KMS-11 (cell line): Measurements from ENCODE around the gene TEX2.
"Not testable (repeated sequence)": the region's sequence is repeated elsewhere in the genome, so short reads cannot be mapped to it uniquely, and the experiment has no call there.

Source experiments
- H2AFZ ChIP-seq: fragments of 200-600 bp; sonication (generic); 2 replicates; pipeline ENCODE4 v1.6.1; 2016; ENCODE audit warnings: antibody characterized with exemption, mixed run types, low read depth
- H3K27ac ChIP-seq: fragments of 200-600 bp; sonication (generic); 2 replicates; pipeline ENCODE4 v1.6.1; 2016; ENCODE audit warnings: mild to moderate bottlenecking, mixed run types
- H3K27me3 ChIP-seq: fragments of 200-600 bp; sonication (generic); 2 replicates; pipeline ENCODE4 v1.6.1; 2017; ENCODE audit warnings: mild to moderate bottlenecking, low read depth, mixed run types, moderate library complexity; ENCODE audit not compliant: insufficient read depth
- H3K36me3 ChIP-seq: fragments of 200-600 bp; sonication (generic); 2 replicates; pipeline ENCODE4 v1.6.1; 2017; ENCODE audit warnings: mild to moderate bottlenecking, mixed run types; ENCODE audit not compliant: insufficient read depth
- H3K4me1 ChIP-seq: fragments of 200-600 bp; sonication (generic); 2 replicates; pipeline ENCODE4 v1.6.1; 2016; ENCODE audit warnings: mild to moderate bottlenecking, low read depth, mixed run types; ENCODE audit not compliant: poor library complexity, severe bottlenecking
- H3K4me2 ChIP-seq: fragments of 200-600 bp; sonication (generic); 2 replicates; pipeline ENCODE4 v1.7.0; 2016; ENCODE audit warnings: mild to moderate bottlenecking, mixed run types
- H3K4me3 ChIP-seq: fragments of 200-600 bp; sonication (generic); IDR thresholded peaks from 2 replicates; pipeline ENCODE4 v1.6.1; 2017; ENCODE audit warnings: low read depth, low read length, mixed read lengths; ENCODE audit not compliant: insufficient read depth
- H3K79me2 ChIP-seq: fragments of 200-600 bp; sonication (generic); 2 replicates; pipeline ENCODE4 v1.6.1; 2016; ENCODE audit warnings: low read depth, mixed run types; ENCODE audit not compliant: insufficient read depth
- H3K9ac ChIP-seq: fragments of 200-600 bp; sonication (generic); 2 replicates; pipeline ENCODE4 v1.6.1; 2016; ENCODE audit warnings: mild to moderate bottlenecking, mixed run types
- H4K20me1 ChIP-seq: fragments of 200-600 bp; sonication (generic); 2 replicates; pipeline ENCODE4 v1.6.1; 2016; ENCODE audit warnings: mild to moderate bottlenecking, mixed run types; ENCODE audit not compliant: insufficient read depth
- CTCF ChIP-seq: fragments of 200-600 bp; sonication (generic); conservative IDR thresholded peaks from 2 replicates; pipeline ENCODE4 v1.6.1; 2017; ENCODE audit warnings: low read depth, mild to moderate bottlenecking, antibody characterized with exemption, low read length, moderate library complexity, mixed read lengths

The TEX2 gene

DNA sequence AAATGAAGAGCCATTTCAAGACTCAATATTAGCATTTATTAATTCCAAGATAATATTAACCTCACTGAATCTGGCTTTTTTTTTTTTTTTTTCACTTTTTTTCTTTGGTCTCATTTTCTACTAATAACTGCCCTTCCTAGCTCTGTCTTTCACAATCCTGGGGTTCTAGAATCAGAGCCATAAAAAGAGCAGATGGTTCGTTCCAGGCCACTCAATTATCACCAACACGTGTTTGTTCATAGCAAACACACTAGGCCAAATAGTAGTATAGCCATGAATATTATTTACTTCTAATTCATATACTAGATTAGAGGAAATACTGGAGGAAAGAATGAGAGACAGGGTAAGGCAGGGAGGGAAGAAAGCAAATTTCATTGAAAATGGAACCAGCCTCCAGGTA lies 39.8 kb downstream of the TEX2 start:
- H3K4me3 ChIP-seq, result no peak overlapping the region
- no peaks in the 10 kb centered on the region for H3K4me1 ChIP-seq
- no peak overlapping the region for H3K9ac ChIP-seq
- no peaks in the 10 kb centered on the region for H3K27me3 ChIP-seq
- no peak overlapping the region for H2AFZ ChIP-seq
- no peaks in the 10 kb centered on the region; the same call in 1 of the 2 replicates for H3K79me2 ChIP-seq
- H4K20me1 ChIP-seq, result no peaks in the 10 kb centered on the region
- no peak for TF ChIP-seq CTCF
- H3K36me3 ChIP-seq, result no peaks in the 10 kb centered on the region
- no peak overlapping the region for H3K27ac ChIP-seq
- no peak overlapping the region for H3K4me2 ChIP-seq

GRCh38 chr17:64221679-64222078 lies 41.4 kb downstream of the TEX2 start:
- H3K4me3 ChIP-seq, result no peak overlapping the region
- H3K9ac ChIP-seq, result no peak overlapping the region
- no peaks in the 10 kb centered on the region for H3K27me3 ChIP-seq
- H4K20me1 ChIP-seq, result no peaks in the 10 kb centered on the region
- H3K4me1 ChIP-seq, result no peaks in the 10 kb centered on the region
- H3K79me2 ChIP-seq, result no peaks in the 10 kb centered on the region; the same call in 1 of the 2 replicates
- H3K4me2 ChIP-seq, result no peak overlapping the region
- no peak overlapping the region for H3K27ac ChIP-seq
- no peak for TF ChIP-seq CTCF
- no peak overlapping the region for H2AFZ ChIP-seq
- H3K36me3 ChIP-seq, result no peaks in the 10 kb centered on the region

DNA sequence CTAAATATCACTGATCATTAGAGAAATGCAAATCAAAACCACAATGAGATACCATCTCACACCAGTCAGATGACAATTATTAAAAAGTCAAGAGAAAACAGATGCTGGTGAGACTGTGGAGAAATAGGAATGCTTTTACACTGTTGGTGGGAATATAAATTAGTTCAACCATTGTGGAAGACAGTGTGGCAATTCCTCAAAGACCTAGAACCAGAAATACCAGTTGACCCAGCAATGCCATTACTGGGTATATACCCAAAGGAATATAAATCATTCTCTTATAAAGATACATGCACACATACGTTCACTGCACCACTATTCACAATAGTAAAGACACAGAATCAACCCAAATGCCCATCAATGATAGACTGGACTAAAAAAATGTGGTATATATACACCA lies 42.5 kb downstream of the TEX2 start:
- not testable (repeated sequence) for H3K9ac ChIP-seq, H3K4me2 ChIP-seq, H3K27me3 ChIP-seq, H3K4me1 ChIP-seq, H2AFZ ChIP-seq, H3K27ac ChIP-seq, H3K36me3 ChIP-seq, H3K4me3 ChIP-seq, H3K79me2 ChIP-seq, H4K20me1 ChIP-seq

GRCh38 chr17:64219571-64219970 lies 43.5 kb downstream of the TEX2 start:
- Histone ChIP-seq H3K4me3 (no peak overlapping the region), H3K36me3 (no peaks in the 10 kb centered on the region), H3K27ac (no peak overlapping the region), H2AFZ (no peak overlapping the region), H3K4me2 (no peak overlapping the region), H3K9ac (no peak overlapping the region), H4K20me1 (no peaks in the 10 kb centered on the region), H3K79me2 (no peaks in the 10 kb centered on the region; the same call in none of the 2 replicates), H3K4me1 (no peaks in the 10 kb centered on the region), H3K27me3 (no peaks in the 10 kb centered on the region)
- TF ChIP-seq CTCF, result no peak

- Histone ChIP-seq H3K4me1 (no peaks in the 10 kb centered on the region), H4K20me1 (no peaks in the 10 kb centered on the region), H3K9ac (no peak overlapping the region), H3K4me3 (no peak overlapping the region), H3K79me2 (no peaks in the 10 kb centered on the region; the same call in none of the 2 replicates), H3K4me2 (no peak overlapping the region), H3K27ac (no peak overlapping the region), H3K27me3 (no peaks in the 10 kb centered on the region), H3K36me3 (no peaks in the 10 kb centered on the region), H2AFZ (no peak overlapping the region)
- TF ChIP-seq CTCF, result no peak
These were observed 45.0 kb downstream of the TEX2 start for GRCh38 chr17:64218066-64218465.
